K562 (cell line): ENCODE results near the gene RAB4B. TPM values are rescaled to one million over a fixed set of nuclear protein-coding genes. Genes with fewer than 3 reads are reported as not detected.
A peak's percentile ranks its signal among the peaks of the same experiment; 100 is the strongest.

Experiments used
- CEBPB ChIP-seq: fragments of 450-650 bp; IDR thresholded peaks from 2 replicates; pipeline ENCODE4 v1.6.1; 2016; ENCODE audit warnings: missing genetic modification characterization, missing compliant biosample characterization
- CHCHD3 ChIP-seq: fragments of 250-450 bp; sonication (Bioruptor Pico); IDR thresholded peaks from 2 replicates; pipeline ENCODE4 v2.1.2; 2022; ENCODE audit warnings: mild to moderate bottlenecking
- CSDE1 ChIP-seq, 2 experiments: fragments of 450-650 bp; IDR thresholded peaks; 2 replicates each; pipeline ENCODE4 v1.6.1; 2016; ENCODE audit warnings: mild to moderate bottlenecking in 1 of 2
- ETV6 ChIP-seq, 3 experiments: fragments of 150-350 bp in 1 of 3; sonication (generic) in 1 of 3; formaldehyde crosslinking in 1 of 3; IDR thresholded peaks; 2 replicates each; pipeline versions ENCODE4 v1.6.1 to v1.8.0; 2014 to 2022; ENCODE audit warnings: borderline replicate concordance in 2 of 3, low read depth in 2 of 3, antibody characterized with exemption in 1 of 3, low read length in 1 of 3, mild to moderate bottlenecking in 1 of 3, missing genetic modification reagents in 1 of 3
- GABPB2 ChIP-seq: fragments of 250-450 bp; sonication (Bioruptor Pico); conservative IDR thresholded peaks from 2 replicates; pipeline ENCODE4 v1.5.1; 2021; ENCODE audit warnings: mild to moderate bottlenecking
- HDAC2 ChIP-seq: fragments of 450-650 bp; IDR thresholded peaks from 2 replicates; pipeline ENCODE4 v1.6.1; 2016; ENCODE audit warnings: mild to moderate bottlenecking
- KHSRP ChIP-seq: fragments of 450-650 bp; IDR thresholded peaks from 2 replicates; pipeline ENCODE4 v1.6.1; 2017
- MXD1 ChIP-seq: fragments of 250-450 bp; sonication (Bioruptor Pico); IDR thresholded peaks from 2 replicates; pipeline ENCODE4 v1.8.0; 2021; ENCODE audit warnings: borderline replicate concordance, mild to moderate bottlenecking, moderate library complexity; ENCODE audit not compliant: poor library complexity, severe bottlenecking
- NR3C1 ChIP-seq: sonication (generic); formaldehyde crosslinking; IDR thresholded peaks from 2 replicates; pipeline ENCODE4 v1.8.1; 2022; ENCODE audit warnings: missing genetic modification reagents
- RFX5 ChIP-seq: IDR thresholded peaks from 2 replicates; pipeline ENCODE4 v1.6.1; 2011; ENCODE audit warnings: low read depth, mild to moderate bottlenecking, improper control_type of control experiment, low read length
- STAT5B ChIP-seq: fragments of 250-450 bp; sonication (Bioruptor Pico); IDR thresholded peaks from 2 replicates; pipeline ENCODE4 v1.8.0; 2021; ENCODE audit warnings: mild to moderate bottlenecking, inconsistent platforms
- TAF9B ChIP-seq: fragments of 450-650 bp; IDR thresholded peaks from 2 replicates; pipeline ENCODE4 v1.6.1; 2018; ENCODE audit warnings: mild to moderate bottlenecking; ENCODE audit not compliant: partially characterized antibody
- TCF3 ChIP-seq: sonication (generic); formaldehyde crosslinking; IDR thresholded peaks from 2 replicates; pipeline ENCODE4 v1.4.0; 2020; ENCODE audit warnings: mild to moderate bottlenecking, missing genetic modification reagents
- TSHZ1 ChIP-seq: fragments of 250-450 bp; sonication (Bioruptor Pico); IDR thresholded peaks from 2 replicates; pipeline ENCODE4 v1.4.0; 2020; ENCODE audit warnings: mild to moderate bottlenecking, moderate library complexity
- U2AF2 ChIP-seq: fragments of 200-400 bp; formaldehyde crosslinking; optimal IDR thresholded peaks from 2 replicates; pipeline ENCODE3; 2017; ENCODE audit warnings: low read depth, mild to moderate bottlenecking, low read length
- XRCC4 ChIP-seq: IDR thresholded peaks from one replicate; pipeline ENCODE4 v1.6.1; 2011; ENCODE audit not compliant: insufficient read depth, insufficient read length; ENCODE audit errors: extremely low read depth
- ZEB2 ChIP-seq: fragments of 450-650 bp; IDR thresholded peaks from 2 replicates; pipeline ENCODE4 v1.6.1; 2016
- ZNF174 ChIP-seq: fragments of 250-450 bp; sonication (Bioruptor Pico); IDR thresholded peaks from 2 replicates; pipeline ENCODE4 v1.4.0; 2020; ENCODE audit warnings: mild to moderate bottlenecking
- ZNF184 ChIP-seq: sonication (generic); formaldehyde crosslinking; IDR thresholded peaks from 2 replicates; pipeline ENCODE4 v1.5.0; 2020; ENCODE audit warnings: missing genetic modification reagents
- ZNF408 ChIP-seq: fragments of 250-450 bp; sonication (Bioruptor Pico); IDR thresholded peaks from 2 replicates; pipeline ENCODE4 v1.4.0; 2020; ENCODE audit warnings: low read depth, mild to moderate bottlenecking, moderate library complexity
- ZNF740 ChIP-seq, 3 experiments: fragments of 200-800 bp in 1 of 3; sonication (Bioruptor generic) in 1 of 3; sonication (generic) in 1 of 3; formaldehyde crosslinking in 1 of 3; IDR thresholded peaks; 2 replicates each; pipeline versions ENCODE4 v1.6.1 to v1.8.0; 2016 to 2022; ENCODE audit warnings: mild to moderate bottlenecking in 2 of 3, missing compliant biosample characterization in 2 of 3, missing genetic modification characterization in 2 of 3, missing genetic modification reagents in 1 of 3
- polyA plus RNA-seq, 8 experiments: library from polyadenylated mRNA; depleted of rRNA in 4 of 8; stranded (reverse) in 5 of 8; unstranded in 3 of 8; fragments of >200 nt; fragmentation: Nextera tagmentation in 2 of 8; fragmentation: Illumina TruSeq in 1 of 8; extraction: Ambion mirVana in 2 of 8; extraction: Trizol in 1 of 8; gene quantifications; 2 replicates each; pipeline versions ENCODE4 v1.2.1 to v1.2.3, GENCODE V29; 2011 to 2014; ENCODE audit warnings: inconsistent platforms in 1 of 8, missing spikeins in 1 of 8
- total RNA-seq, 7 experiments: library from RNA; depleted of rRNA in 6 of 7; stranded (reverse); fragments of >200 nt in 6 of 7; fragmentation: Illumina TruSeq in 2 of 7; extraction: Trizol in 2 of 7; gene quantifications; 2 replicates each; pipeline versions ENCODE4 v1.2.1 to v1.2.3, GENCODE V29; 2011 to 2021; ENCODE audit warnings: low replicate concordance in 1 of 7
- TF ChIP-seq, protein P1 (sequence below): fragments of 250-450 bp; sonication (Bioruptor Pico); IDR thresholded peaks from 2 replicates; pipeline ENCODE4 v1.9.0; 2021; ENCODE audit warnings: mild to moderate bottlenecking
- TF ChIP-seq, protein P2 (sequence below): fragments of 250-450 bp; sonication (Bioruptor Pico); IDR thresholded peaks from 2 replicates; pipeline ENCODE4 v1.6.1; 2021; ENCODE audit warnings: mild to moderate bottlenecking

RAB4B gene
- total and polyA plus RNA-seq, 9 of the 15 experiments (the other 6 are each of a cell fraction or from before 2014, with no cell fraction given): 0.28 to 20.4 (median 9.0) TPM

DNA sequence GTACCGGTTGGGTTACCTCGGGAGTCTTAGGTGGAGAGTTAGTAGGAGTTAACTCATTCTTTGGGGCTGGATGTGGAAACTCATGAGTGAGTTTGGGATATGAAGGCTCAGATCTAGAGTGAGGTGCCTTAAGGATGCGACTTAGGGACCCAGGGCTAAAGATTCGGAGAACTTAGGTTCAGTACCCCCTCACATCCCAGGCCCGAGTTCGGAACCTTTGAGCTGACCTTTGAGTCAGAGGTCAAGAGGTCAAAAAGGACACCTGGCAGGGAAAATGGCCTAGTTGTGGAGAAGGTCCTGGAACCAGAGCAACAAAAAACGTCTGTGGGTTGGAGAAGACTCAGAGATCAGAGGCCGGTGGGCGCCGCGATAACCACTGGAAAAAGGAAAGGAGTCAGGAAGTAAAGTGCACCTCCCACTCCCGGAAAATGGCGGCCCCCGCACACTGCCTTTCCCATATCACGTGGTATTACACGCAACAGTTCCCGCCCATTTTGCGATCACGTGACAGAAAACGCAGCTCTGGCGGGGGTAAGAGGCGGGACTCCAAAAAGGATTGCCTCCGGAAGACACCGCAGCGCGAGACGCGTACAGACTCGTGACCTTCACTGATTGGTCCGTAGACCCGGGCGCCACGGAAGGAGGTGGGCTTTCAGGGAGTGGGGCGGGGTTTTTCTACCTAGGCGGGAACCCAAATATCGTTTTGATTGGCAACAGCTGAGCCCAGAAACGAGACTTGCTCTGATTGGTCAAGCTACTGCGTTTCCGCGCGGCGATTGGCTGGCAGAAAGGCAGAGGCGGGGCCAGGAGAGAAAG lies 27.8 kb upstream of the RAB4B start, which contains the start of gene ACTMAP (continued):
- TF ChIP-seq NR3C1 (CRISPR knock-in tag): no peak
- TF ChIP-seq MXD1 (CRISPR knock-in tag): peak; percentile 56
- TF ChIP-seq XRCC4: no peak
- TF ChIP-seq TCF3: peak; percentile 47
- no peak for TF ChIP-seq ZNF174 (CRISPR knock-in tag)
- no peak for TF ChIP-seq CEBPB (tag)
- no peak for TF ChIP-seq ZNF740 (CRISPR knock-in tag; IDR thresholded peaks at IDR 0.05)
- peak in 1 of 2 experiments; percentile 81; a peak in 1 of 4 replicates for TF ChIP-seq ZNF740 (tag; IDR thresholded peaks at IDR 0.05)
- TF ChIP-seq HDAC2: peak; percentile 46; the same call in 1 of the 2 replicates
- TF ChIP-seq TAF9B: no peak
- TF ChIP-seq, protein P1, sequence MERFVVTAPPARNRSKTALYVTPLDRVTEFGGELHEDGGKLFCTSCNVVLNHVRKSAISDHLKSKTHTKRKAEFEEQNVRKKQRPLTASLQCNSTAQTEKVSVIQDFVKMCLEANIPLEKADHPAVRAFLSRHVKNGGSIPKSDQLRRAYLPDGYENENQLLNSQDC (CRISPR knock-in tag): no peak
- no peak for TF ChIP-seq STAT5B (CRISPR knock-in tag)
- peak; percentile 95 for TF ChIP-seq RFX5
- TF ChIP-seq ETV6 (IDR thresholded peaks at IDR 0.05; ENCODE audit: borderline replicate concordance in 1 of 2, low read depth in 2 of 2, low read length in 1 of 2): peak in 1 of 2 experiments; percentile 85; a peak in 2 of 4 replicates
- no peak for TF ChIP-seq ETV6 (CRISPR knock-in tag; IDR thresholded peaks at IDR 0.05; ENCODE audit: borderline replicate concordance)
- TF ChIP-seq CSDE1 (IDR thresholded peaks at IDR 0.05): no peak
- TF ChIP-seq, protein P2, sequence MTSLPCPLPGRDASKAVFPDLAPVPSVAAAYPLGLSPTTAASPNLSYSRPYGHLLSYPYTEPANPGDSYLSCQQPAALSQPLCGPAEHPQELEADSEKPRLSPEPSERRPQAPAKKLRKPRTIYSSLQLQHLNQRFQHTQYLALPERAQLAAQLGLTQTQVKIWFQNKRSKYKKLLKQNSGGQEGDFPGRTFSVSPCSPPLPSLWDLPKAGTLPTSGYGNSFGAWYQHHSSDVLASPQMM: no peak
- TF ChIP-seq GABPB2: no peak
- no peak; the same call in 1 of the 2 replicates for TF ChIP-seq ZEB2
- TF ChIP-seq ZNF408: no peak
- no peak for TF ChIP-seq U2AF2
- no peak for TF ChIP-seq TSHZ1 (CRISPR knock-in tag)
- TF ChIP-seq KHSRP: no peak
- TF ChIP-seq ZNF184: no peak
- TF ChIP-seq CHCHD3: no peak
